Activated CD4-positive, alpha-beta memory T cell treated with anti-CD3 and anti-CD28 coated beads, Interleukin-2, amount 10 ng/mL, durations not matched to agents 7 days and 5 days (primary cell): Measurements from ENCODE around the gene TEX48. TPM values are rescaled to one million over a fixed set of nuclear protein-coding genes. Genes with fewer than 3 reads are reported as not detected.

Experiments used
- total RNA-seq, 2 experiments: library from RNA; stranded (reverse); gene quantifications; one replicate each; pipeline ENCODE4 v1.2.3, GENCODE V29; 2021

TEX48 gene
- total RNA-seq, 2 experiments from 2014 or later = 0.48 to 1.5 TPM

Other genes with a start within 250 kb of the TEX48 start
- 1 to 10 TPM; 4.5 to 4.8 TPM for gene WHRN, start 176.7 kb downstream of the TEX48 start, total RNA-seq
- gene ATP6V1G1, start 94.4 kb downstream of the TEX48 start, total RNA-seq = 10 to 100 TPM; 92.4 to 94.2 TPM
- gene TMEM268, start 70.9 kb downstream of the TEX48 start, total RNA-seq = 10 to 100 TPM; 18.1 to 20.1 TPM
- not detected for gene TEX53, start 24.4 kb downstream of the TEX48 start, total RNA-seq
- gene TNFSF15, start 123.8 kb upstream of the TEX48 start, total RNA-seq = under 1 TPM; 0.03 TPM
- gene TNFSF8, start 248.4 kb upstream of the TEX48 start, total RNA-seq = 10 to 100 TPM; 34.6 to 34.8 TPM